Prostate gland (tissue), 2 donors: ENCODE measurements around the gene VAPB. TPM values are rescaled to one million over a fixed set of nuclear protein-coding genes. Genes with fewer than 3 reads are reported as not detected.

Experiments used
- DNase-seq: peaks from one replicate; pipeline ENCODE4 v3.0.0-alpha.2; 2019; ENCODE audit warnings: low spot score
- H3K27ac ChIP-seq, 2 donors: fragments of 200-600 bp; sonication (generic); 2 replicates each; pipeline ENCODE4 v1.5.1; 2017 to 2019
- H3K27me3 ChIP-seq: fragments of 200-600 bp; sonication (generic); replicated peaks from 2 replicates; pipeline ENCODE4 v1.5.1; 2019; ENCODE audit not compliant: insufficient read depth
- H3K36me3 ChIP-seq, 2 donors: fragments of 200-600 bp; sonication (generic); 1 replicate in 1 of 2; 2 replicates in 1 of 2; pipeline versions ENCODE4 v1.5.1 to v1.8.1; 2017 to 2019
- H3K4me1 ChIP-seq: fragments of 200-600 bp; sonication (generic); replicated peaks from 2 replicates; pipeline ENCODE4 v1.5.1; 2019
- H3K4me3 ChIP-seq, 2 donors: fragments of 200-600 bp; sonication (generic); 2 replicates each; pipeline ENCODE4 v1.5.1; 2017 to 2019
- H3K9me3 ChIP-seq: fragments of 200-600 bp; sonication (generic); 2 replicates; pipeline ENCODE4 v1.5.1; 2017
- CTCF ChIP-seq, 4 experiments: fragments of 200-600 bp in 2 of 4; fragments of 450-650 bp in 2 of 4; sonication (generic) in 2 of 4; IDR thresholded peaks; 1 replicate in 3 of 4; 2 replicates in 1 of 4; pipeline ENCODE4 v1.5.1; 2016 to 2019; ENCODE audit warnings: antibody characterized with exemption in 4 of 4, mild to moderate bottlenecking in 2 of 4, moderate library complexity in 2 of 4
- POLR2A ChIP-seq: fragments of 450-650 bp; IDR thresholded peaks from one replicate; pipeline ENCODE4 v1.6.1; 2016; ENCODE audit warnings: antibody characterized with exemption, mild to moderate bottlenecking
- POLR2AphosphoS5 ChIP-seq: sonication (generic); formaldehyde crosslinking; IDR thresholded peaks from one replicate; pipeline ENCODE4 v1.6.1; 2017; ENCODE audit warnings: antibody characterized with exemption
- WGBS: methylation state at CpG from one replicate; pipeline ENCODE4 v1.1.5; 2018; 5-methylcytosine and 5-hydroxymethylcytosine counted together
- intact Hi-C: fragments of 100-400 bp; cut with DNase I; formaldehyde crosslinking; loops from one replicate; pipeline ENCODE4 v1.14.2; 2022
- total RNA-seq, 2 donors: library from RNA; depleted of rRNA; stranded (reverse); fragments of >200 nt; gene quantifications; one replicate each; pipeline ENCODE4 v1.1.0, GENCODE V29; 2016

VAPB gene
- total RNA-seq, 2 donors from 2014 or later, result 14.2 to 21.1 TPM

GRCh38 chr20:58360936-58361335 is 28.1 kb upstream of the VAPB start:
- no peak for TF ChIP-seq POLR2A
- no peak for TF ChIP-seq CTCF (IDR thresholded peaks at IDR 0.05)
- no peak for TF ChIP-seq POLR2AphosphoS5
- H3K4me1 ChIP-seq, result no peaks in the 10 kb centered on the region
- H3K27ac ChIP-seq, result no peak overlapping the region
- intact Hi-C loops, result no loop called here
- H3K36me3 ChIP-seq, result no peaks in the 10 kb centered on the region
- no peaks in the 10 kb centered on the region for H3K27me3 ChIP-seq
- DNase-seq, result no peak
- no peaks in the 10 kb centered on the region for H3K9me3 ChIP-seq
- no peak overlapping the region for H3K4me3 ChIP-seq

- Histone ChIP-seq H3K27ac (no peak overlapping the region), H3K27me3 (no peaks in the 10 kb centered on the region), H3K4me3 (no peak overlapping the region), H3K4me1 (no peaks in the 10 kb centered on the region), H3K9me3 (no peaks in the 10 kb centered on the region), H3K36me3 (no peaks in the 10 kb centered on the region)
- no peak for DNase-seq
- intact Hi-C loops, result no loop called here
- TF ChIP-seq CTCF (IDR thresholded peaks at IDR 0.05) (no peak), POLR2AphosphoS5 (no peak), POLR2A (no peak)
- 88% methylated on average over 9 of the region's 9 CpGs for WGBS
Measured at GRCh38 chr20:58361481-58362205, 27.4 kb upstream of the VAPB start.

GRCh38 chr20:58362206-58362516 is 26.9 kb upstream of the VAPB start:
- WGBS, result 90% methylated on average over 1 of the region's 1 CpG
- Histone ChIP-seq H3K4me1 (no peaks in the 10 kb centered on the region), H3K9me3 (no peaks in the 10 kb centered on the region), H3K4me3 (no peak overlapping the region), H3K36me3 (no peaks in the 10 kb centered on the region), H3K27ac (no peak overlapping the region), H3K27me3 (no peaks in the 10 kb centered on the region)
- no peak for TF ChIP-seq POLR2AphosphoS5
- no peak for TF ChIP-seq CTCF (IDR thresholded peaks at IDR 0.05)
- TF ChIP-seq POLR2A, result no peak
- intact Hi-C loops, result no loop called here
- no peak for DNase-seq

GRCh38 chr20:58362970-58363369 is 26.1 kb upstream of the VAPB start:
- Histone ChIP-seq H3K36me3 (no peaks in the 10 kb centered on the region), H3K27me3 (no peaks in the 10 kb centered on the region), H3K9me3 (no peaks in the 10 kb centered on the region), H3K4me1 (no peaks in the 10 kb centered on the region), H3K27ac (no peak overlapping the region), H3K4me3 (no peak overlapping the region)
- intact Hi-C loops, result no loop called here
- WGBS, result 91% methylated on average over 4 of the region's 4 CpGs
- no peak for DNase-seq
- TF ChIP-seq POLR2A (no peak), CTCF (IDR thresholded peaks at IDR 0.05) (no peak), POLR2AphosphoS5 (no peak)

GRCh38 chr20:58366866-58367265 is 22.2 kb upstream of the VAPB start:
- Histone ChIP-seq H3K36me3 (no peaks in the 10 kb centered on the region), H3K4me1 (no peaks in the 10 kb centered on the region), H3K27ac (no peak overlapping the region), H3K27me3 (no peaks in the 10 kb centered on the region), H3K9me3 (no peaks in the 10 kb centered on the region), H3K4me3 (no peak overlapping the region)
- no peak for DNase-seq
- intact Hi-C loops, result no loop called here
- 44% methylated on average over 3 of the region's 3 CpGs for WGBS
- TF ChIP-seq CTCF (IDR thresholded peaks at IDR 0.05), result no peak
- no peak for TF ChIP-seq POLR2A
- no peak for TF ChIP-seq POLR2AphosphoS5
